Lung (tissue), 12 donors: ENCODE results near the gene TTLL13. TPM values are rescaled to one million over a fixed set of nuclear protein-coding genes. Genes with fewer than 3 reads are reported as not detected.

Source experiments
- ATAC-seq: fragments of 200-7000 bp; cut with Tn5 transposase; one replicate; pipeline ENCODE4 v1.9.1; 2020; ENCODE audit warnings: moderate number of reproducible peaks; ENCODE audit not compliant: insufficient read depth, low FRiP score
- DNase-seq, 3 donors: peaks; one replicate each; pipeline ENCODE4 v3.0.0-alpha.2; 2013 to 2017
- H3K27ac ChIP-seq, 2 donors: one replicate each; pipeline ENCODE4 v1.5.1; 2013; ENCODE audit warnings: mild to moderate bottlenecking in 2 of 2, moderate library complexity in 2 of 2, control low read depth in 1 of 2, inconsistent platforms in 1 of 2, low read depth in 1 of 2, low read length in 1 of 2
- H3K27me3 ChIP-seq, 3 donors: one replicate each; pipeline ENCODE4 v1.5.1; 2013; ENCODE audit warnings: low read length in 2 of 3; ENCODE audit not compliant: control insufficient read depth in 3 of 3, insufficient read depth in 3 of 3
- H3K36me3 ChIP-seq, 4 donors: one replicate each; pipeline ENCODE4 v1.5.1; 2013; ENCODE audit warnings: low read length in 4 of 4, mild to moderate bottlenecking in 1 of 4, moderate library complexity in 1 of 4; ENCODE audit not compliant: control insufficient read depth in 4 of 4, insufficient read depth in 4 of 4
- H3K4me1 ChIP-seq, 5 donors: one replicate each; pipeline ENCODE4 v1.5.1; 2013; ENCODE audit warnings: low read length in 5 of 5, mild to moderate bottlenecking in 2 of 5, moderate library complexity in 1 of 5; ENCODE audit not compliant: control insufficient read depth in 5 of 5, insufficient read depth in 5 of 5
- H3K4me3 ChIP-seq: one replicate; pipeline ENCODE4 v1.5.1; 2013; ENCODE audit warnings: mild to moderate bottlenecking, control low read depth, moderate library complexity
- H3K9ac ChIP-seq, 2 donors: one replicate each; pipeline ENCODE4 v1.5.1; 2013; ENCODE audit warnings: low read length in 2 of 2, control low read depth in 1 of 2; ENCODE audit not compliant: insufficient read depth in 1 of 2
- H3K9me3 ChIP-seq, 4 donors: one replicate each; pipeline ENCODE4 v1.5.1; 2013; ENCODE audit warnings: low read length in 3 of 4, mild to moderate bottlenecking in 1 of 4, moderate library complexity in 1 of 4; ENCODE audit not compliant: control insufficient read depth in 4 of 4, insufficient read depth in 3 of 4
- CTCF ChIP-seq: IDR thresholded peaks from 2 replicates; pipeline ENCODE4 v1.5.1; 2012; ENCODE audit warnings: mild to moderate bottlenecking; ENCODE audit errors: control extremely low read depth, extremely low read depth
- WGBS, 2 donors: extraction: QIAGEN DNeasy Blood & Tissue Kit; methylation state at CpG; one replicate each; pipeline ENCODE4 v1.1.7; 2013; 5-methylcytosine and 5-hydroxymethylcytosine counted together
- polyA plus RNA-seq, 2 donors: library from polyadenylated mRNA; stranded (reverse); fragments of 200-250 nt; gene quantifications; one replicate each; pipeline ENCODE4 v1.2.1, GENCODE V29; 2013
- total RNA-seq, 2 donors: library from RNA; depleted of rRNA in 1 of 2; stranded (reverse); fragments of >200 nt in 1 of 2; gene quantifications; one replicate each; pipeline ENCODE4 v1.2.1, GENCODE V29; 2014 to 2021
- donor health status: control.
- donor health status: control.
- donor health status: Bipolar disorder and iron deficiency.
- donor health status: healthy.
- donor health status: DM: yes; HTN: yes; CAD: no.

TTLL13 gene
- total and polyA plus RNA-seq, 4 donors, result 0.11 to 1.4 (median 0.23) TPM

- no peak for DNase-seq
- no peak overlapping the region for H3K4me3 ChIP-seq
- no peaks in the 10 kb centered on the region for H3K9me3 ChIP-seq
- H3K27ac ChIP-seq, result no peak overlapping the region
- no peak for ATAC-seq
- WGBS, 2 donors, result 84 to 89% methylated on average over 5 of the region's 5 CpGs
- no peak for TF ChIP-seq CTCF
- peaks cover 5 to 23% (median 10%) of the 10 kb centered on the region in 5 donors for H3K4me1 ChIP-seq
- no peak overlapping the region for H3K9ac ChIP-seq
- no peaks in the 10 kb centered on the region for H3K27me3 ChIP-seq
- H3K36me3 ChIP-seq, result peaks cover 0 to 3% (median 0%) of the 10 kb centered on the region in 4 donors
Measured at GRCh38 chr15:90262426-90262825, 13.1 kb downstream of the TTLL13 start.

GRCh38 chr15:90264671-90265070 is 15.3 kb downstream of the TTLL13 start:
- 40 to 57% methylated on average over 4 of the region's 4 CpGs for WGBS, 2 donors
- peak overlapping the region; percentile 89 to 91 for H3K9ac ChIP-seq
- H3K36me3 ChIP-seq, result peaks cover 0 to 9% (median 3%) of the 10 kb centered on the region in 4 donors
- no peak for TF ChIP-seq CTCF
- ATAC-seq, result no peak
- peak overlapping the region; percentile 74 for H3K4me3 ChIP-seq
- DNase-seq, result no peak
- peak overlapping the region; percentile 97 to 99 for H3K27ac ChIP-seq
- no peaks in the 10 kb centered on the region for H3K27me3 ChIP-seq
- no peaks in the 10 kb centered on the region for H3K9me3 ChIP-seq
- H3K4me1 ChIP-seq, result peaks cover 5 to 31% (median 10%) of the 10 kb centered on the region in 5 donors

GRCh38 chr15:90265271-90266060 is 16.1 kb downstream of the TTLL13 start, which contains the start of gene NGRN:
TSS of gene NGRN (plus strand) at chr15:90265672. CDS start at chr15:90265713, 41 bp downstream.
- WGBS, 2 donors, result 0 to 1% methylated on average over 59 of the region's 59 CpGs

More at GRCh38 chr15:90265271-90266060, 16.1 kb downstream of the TTLL13 start, which contains the start of gene NGRN:
- H3K27me3 ChIP-seq, result no peaks in the 10 kb centered on the region
- peak; percentile 92 for ATAC-seq
- H3K4me1 ChIP-seq, result peaks cover 5 to 31% (median 10%) of the 10 kb centered on the region in 5 donors
- peak within 1 kb of the TSS; percentile 97 to 99 for H3K27ac ChIP-seq
- peak; percentile 94 to 97 (median 96) for DNase-seq
- H3K4me3 ChIP-seq, result peak within 1 kb of the TSS; percentile 74
- peaks cover 2 to 16% (median 8%) of the 10 kb centered on the region in 4 donors for H3K36me3 ChIP-seq
- peak within 1 kb of the TSS; percentile 89 to 94 for H3K9ac ChIP-seq
- no peak for TF ChIP-seq CTCF
- no peaks in the 10 kb centered on the region for H3K9me3 ChIP-seq
